ENCODE measurements around the gene ARHGEF28. TPM values are rescaled to one million over a fixed set of nuclear protein-coding genes. Genes with fewer than 3 reads are reported as not detected.

ARHGEF28 gene
- total RNA-seq, 4 donors from 2014 or later, result 12.7 to 31.2 (median 19.2) TPM

DNA sequence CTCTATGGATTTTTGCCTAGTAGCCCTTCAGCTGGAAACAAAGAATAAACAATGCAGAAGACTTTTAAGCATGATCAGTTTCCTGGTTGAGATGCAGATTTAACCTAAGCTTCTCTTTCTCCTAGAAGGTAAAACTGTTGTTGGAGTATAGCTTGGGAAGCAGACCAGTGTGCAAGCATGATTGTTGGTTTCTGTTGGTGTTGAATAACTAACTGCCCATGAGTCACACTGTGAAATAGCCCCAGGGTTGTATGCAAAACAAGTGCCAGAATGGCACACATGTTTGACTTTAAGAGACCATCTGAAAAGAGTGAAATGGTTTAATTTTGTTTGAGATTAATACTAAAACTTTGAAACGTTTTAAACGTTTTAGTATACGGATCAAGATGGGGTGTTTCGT lies 227.1 kb downstream of the ARHGEF28 start:
- no peak overlapping the region for H3K27ac ChIP-seq (replicated peaks in 1 of 4)
- intact Hi-C loops (cut with DNase I), result no loop called here

DNA sequence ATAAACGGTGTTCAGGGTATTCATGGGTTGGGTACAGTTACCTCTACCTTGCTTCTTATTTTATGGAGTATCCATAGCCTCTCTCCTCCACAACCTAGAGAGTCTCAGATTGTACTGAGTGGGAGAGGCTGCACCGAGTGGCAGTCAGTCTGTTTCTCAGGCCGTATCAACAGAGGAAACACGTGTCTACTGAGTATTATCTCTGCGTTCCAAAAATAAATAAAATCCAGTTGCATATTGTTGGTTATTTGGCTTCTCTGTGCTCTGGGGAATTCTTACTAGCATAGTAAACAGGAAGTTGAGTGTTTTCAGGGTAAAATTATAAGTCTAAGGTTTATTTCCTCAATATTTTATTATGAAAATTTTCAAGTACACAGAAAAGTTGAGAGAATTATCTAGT lies 231.0 kb downstream of the ARHGEF28 start:
- Histone ChIP-seq H3K27ac (replicated peaks in 1 of 4) (no peak overlapping the region), H3K4me1 (peaks cover 0 to 6% (median 0%) of the 10 kb centered on the region in 4 donors), H3K36me3 (peaks cover 0 to 16% (median 6%) of the 10 kb centered on the region in 4 donors), H3K9me3 (no peaks in the 10 kb centered on the region), H3K27me3 (no peaks in the 10 kb centered on the region), H3K4me3 (no peak overlapping the region)
- WGBS, result 53% methylated on average over 5 of the region's 5 CpGs
- no peak for DNase-seq (ENCODE audit: extremely low spot score)
- intact Hi-C loops (cut with DNase I), result no loop called here
- no peak for TF ChIP-seq POLR2AphosphoS5 (IDR thresholded peaks at IDR 0.05)
- TF ChIP-seq, protein P1, sequence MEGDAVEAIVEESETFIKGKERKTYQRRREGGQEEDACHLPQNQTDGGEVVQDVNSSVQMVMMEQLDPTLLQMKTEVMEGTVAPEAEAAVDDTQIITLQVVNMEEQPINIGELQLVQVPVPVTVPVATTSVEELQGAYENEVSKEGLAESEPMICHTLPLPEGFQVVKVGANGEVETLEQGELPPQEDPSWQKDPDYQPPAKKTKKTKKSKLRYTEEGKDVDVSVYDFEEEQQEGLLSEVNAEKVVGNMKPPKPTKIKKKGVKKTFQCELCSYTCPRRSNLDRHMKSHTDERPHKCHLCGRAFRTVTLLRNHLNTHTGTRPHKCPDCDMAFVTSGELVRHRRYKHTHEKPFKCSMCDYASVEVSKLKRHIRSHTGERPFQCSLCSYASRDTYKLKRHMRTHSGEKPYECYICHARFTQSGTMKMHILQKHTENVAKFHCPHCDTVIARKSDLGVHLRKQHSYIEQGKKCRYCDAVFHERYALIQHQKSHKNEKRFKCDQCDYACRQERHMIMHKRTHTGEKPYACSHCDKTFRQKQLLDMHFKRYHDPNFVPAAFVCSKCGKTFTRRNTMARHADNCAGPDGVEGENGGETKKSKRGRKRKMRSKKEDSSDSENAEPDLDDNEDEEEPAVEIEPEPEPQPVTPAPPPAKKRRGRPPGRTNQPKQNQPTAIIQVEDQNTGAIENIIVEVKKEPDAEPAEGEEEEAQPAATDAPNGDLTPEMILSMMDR (IDR thresholded peaks at IDR 0.05), result no peak
- no peak for TF ChIP-seq POLR2A (IDR thresholded peaks at IDR 0.05; ENCODE audit: low read depth)
- no peak for TF ChIP-seq EP300 (IDR thresholded peaks at IDR 0.05)

More for the DNA sequence above, 227.1 kb downstream of the ARHGEF28 start:
- WGBS, result 93% methylated on average over 4 of the region's 4 CpGs
- TF ChIP-seq EP300 (IDR thresholded peaks at IDR 0.05) (no peak), POLR2A (IDR thresholded peaks at IDR 0.05; ENCODE audit: low read depth) (no peak), POLR2AphosphoS5 (IDR thresholded peaks at IDR 0.05) (no peak)
- TF ChIP-seq, protein P1 (IDR thresholded peaks at IDR 0.05), result no peak
- Histone ChIP-seq H3K27me3 (no peaks in the 10 kb centered on the region), H3K4me1 (peaks cover 0 to 6% (median 0%) of the 10 kb centered on the region in 4 donors), H3K9me3 (no peaks in the 10 kb centered on the region), H3K36me3 (peaks cover 0 to 4% (median 2%) of the 10 kb centered on the region in 4 donors), H3K4me3 (no peak overlapping the region)
- no peak for DNase-seq (ENCODE audit: extremely low spot score)

- H3K4me3 ChIP-seq, result no peak overlapping the region
- no peaks in the 10 kb centered on the region for H3K9me3 ChIP-seq
- no peaks in the 10 kb centered on the region for H3K27me3 ChIP-seq
- TF ChIP-seq, protein P1 (IDR thresholded peaks at IDR 0.05), result no peak
- no peak for TF ChIP-seq POLR2A (IDR thresholded peaks at IDR 0.05; ENCODE audit: low read depth)
- no peak for TF ChIP-seq EP300 (IDR thresholded peaks at IDR 0.05)
- TF ChIP-seq POLR2AphosphoS5 (IDR thresholded peaks at IDR 0.05), result no peak
- H3K4me1 ChIP-seq, result peaks cover 0 to 6% (median 0%) of the 10 kb centered on the region in 4 donors
- H3K36me3 ChIP-seq, result peaks cover 0 to 16% (median 6%) of the 10 kb centered on the region in 4 donors
- 84% methylated on average over 3 of the region's 3 CpGs for WGBS
- intact Hi-C loops (cut with DNase I), result no loop called here
- no peak for DNase-seq (ENCODE audit: extremely low spot score)
- H3K27ac ChIP-seq (replicated peaks in 1 of 4), result no peak overlapping the region
These were observed 231.4 kb downstream of the ARHGEF28 start for GRCh38 chr5:73857446-73857845.

DNA sequence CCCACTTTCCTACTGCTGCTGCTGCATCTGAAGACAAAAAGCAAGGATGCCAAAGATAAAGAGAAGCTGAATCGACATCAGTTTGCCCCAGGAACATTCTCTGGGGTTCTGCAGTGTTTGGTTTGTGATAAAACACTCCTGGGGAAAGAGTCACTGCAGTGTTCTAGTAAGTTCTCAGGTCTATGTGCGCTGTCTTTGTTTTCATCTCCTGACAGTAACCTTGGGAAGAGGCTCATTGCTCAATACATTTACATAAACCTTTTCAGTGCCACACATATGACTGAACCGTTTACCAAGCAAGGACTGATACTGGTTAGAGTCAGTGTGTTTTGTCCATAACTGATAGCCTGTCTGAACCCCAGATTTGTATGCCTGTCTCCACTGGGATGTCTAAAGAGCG lies 232.1 kb downstream of the ARHGEF28 start:
- no peak overlapping the region for H3K27ac ChIP-seq (replicated peaks in 1 of 4)
- no peak overlapping the region for H3K4me3 ChIP-seq
- TF ChIP-seq, protein P1 (IDR thresholded peaks at IDR 0.05), result no peak
- TF ChIP-seq POLR2AphosphoS5 (IDR thresholded peaks at IDR 0.05), result no peak
- TF ChIP-seq POLR2A (IDR thresholded peaks at IDR 0.05; ENCODE audit: low read depth), result no peak
- TF ChIP-seq EP300 (IDR thresholded peaks at IDR 0.05), result no peak
- no peak for DNase-seq (ENCODE audit: extremely low spot score)
- H3K4me1 ChIP-seq, result peaks cover 0 to 6% (median 0%) of the 10 kb centered on the region in 4 donors
- H3K27me3 ChIP-seq, result no peaks in the 10 kb centered on the region
- no peaks in the 10 kb centered on the region for H3K9me3 ChIP-seq
- intact Hi-C loops (cut with DNase I), result no loop called here
- peaks cover 0 to 16% (median 6%) of the 10 kb centered on the region in 4 donors for H3K36me3 ChIP-seq
- 82% methylated on average over 4 of the region's 4 CpGs for WGBS

- TF ChIP-seq POLR2AphosphoS5 (IDR thresholded peaks at IDR 0.05) (no peak), EP300 (IDR thresholded peaks at IDR 0.05) (no peak), POLR2A (IDR thresholded peaks at IDR 0.05; ENCODE audit: low read depth) (no peak)
- TF ChIP-seq, protein P1 (IDR thresholded peaks at IDR 0.05), result no peak
These were observed 232.8 kb downstream of the ARHGEF28 start for GRCh38 chr5:73858776-73859175.

More at GRCh38 chr5:73858776-73859175, 232.8 kb downstream of the ARHGEF28 start:
- Histone ChIP-seq H3K4me3 (no peak overlapping the region), H3K9me3 (no peaks in the 10 kb centered on the region), H3K27ac (replicated peaks in 1 of 4) (no peak overlapping the region), H3K4me1 (peaks cover 0 to 6% (median 0%) of the 10 kb centered on the region in 4 donors), H3K36me3 (peaks cover 0 to 16% (median 6%) of the 10 kb centered on the region in 4 donors), H3K27me3 (no peaks in the 10 kb centered on the region)
- intact Hi-C loops (cut with DNase I), result no loop called here
- WGBS, result 87% methylated on average over 3 of the region's 3 CpGs
- no peak for DNase-seq (ENCODE audit: extremely low spot score)
